ENCODE measurements around the gene CMPK2.
"Not testable (repeated sequence)": the region's sequence is repeated elsewhere in the genome, so short reads cannot be mapped to it uniquely, and the experiment has no call there.

Gene CMPK2

DNA sequence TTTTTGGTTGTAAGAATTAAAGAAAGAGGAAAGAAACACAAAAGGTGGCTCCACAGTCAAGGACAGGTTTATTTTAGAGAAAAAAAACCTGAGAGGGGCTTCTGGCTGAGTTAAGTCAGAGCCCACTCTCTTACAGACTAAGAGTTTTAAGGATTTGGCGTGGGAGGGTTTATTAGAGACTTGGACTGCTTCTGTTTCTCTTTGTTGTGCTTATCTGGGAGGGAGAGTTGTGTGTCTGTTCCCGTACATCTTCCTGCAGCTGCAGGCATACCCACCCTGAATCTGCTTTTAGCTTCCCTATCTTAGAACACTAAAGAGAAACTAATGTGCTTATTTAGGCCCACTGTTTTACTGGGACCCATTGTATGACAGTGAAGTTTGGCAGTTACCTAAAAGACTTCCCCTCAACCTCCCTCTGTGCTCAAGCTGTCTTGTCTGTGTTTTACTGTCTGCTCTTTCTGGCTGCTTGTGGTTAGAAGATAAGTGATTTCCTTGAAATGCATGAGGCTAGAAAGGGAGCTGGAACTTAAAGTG, 14.6 kb upstream of the CMPK2 start:
- DNase-seq (ENCODE audit: low read depth in 2 of 2, low spot score in 1 of 2) = no peak

DNA sequence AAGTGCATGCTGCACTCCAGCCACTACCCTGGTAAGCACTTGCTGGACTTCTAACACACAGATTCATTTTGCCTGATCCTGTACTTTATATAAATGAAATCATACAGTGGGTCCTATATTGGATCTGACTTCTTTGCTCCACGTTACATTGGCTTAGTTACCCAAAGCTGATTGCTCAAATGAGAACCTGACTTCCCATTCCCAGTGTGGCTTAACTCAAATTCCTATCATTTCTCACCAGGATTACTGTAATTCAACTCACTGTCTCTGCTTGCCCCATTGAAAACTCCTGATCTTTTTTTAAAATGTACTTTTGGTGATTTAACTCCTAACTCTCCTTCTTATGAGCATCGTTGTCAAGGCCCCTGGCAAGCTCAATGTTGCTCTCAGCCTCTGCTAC, 13.3 kb upstream of the CMPK2 start:
- DNase-seq (ENCODE audit: low read depth in 2 of 2, low spot score in 1 of 2) = no peak

DNA sequence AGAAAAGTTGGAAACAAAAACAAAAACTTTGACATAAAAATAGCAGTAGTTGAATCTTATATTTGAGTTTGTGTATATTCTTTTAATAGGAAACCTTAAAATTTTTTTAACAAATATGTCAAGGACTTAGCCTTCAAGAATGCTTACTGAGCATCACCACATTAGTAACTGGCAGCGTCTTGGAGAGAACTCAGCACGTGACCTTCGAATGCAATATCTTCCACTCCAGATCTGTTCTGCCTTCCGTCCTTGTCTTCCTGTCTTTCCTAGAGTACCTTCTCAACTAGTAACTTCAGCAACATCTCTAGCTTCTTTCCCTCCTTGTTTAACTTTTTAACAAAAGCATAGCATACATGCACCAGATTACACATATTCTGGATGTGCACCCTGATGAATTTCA, 12.8 kb upstream of the CMPK2 start:
- no peak for DNase-seq (ENCODE audit: low read depth in 2 of 2, low spot score in 1 of 2)

DNA sequence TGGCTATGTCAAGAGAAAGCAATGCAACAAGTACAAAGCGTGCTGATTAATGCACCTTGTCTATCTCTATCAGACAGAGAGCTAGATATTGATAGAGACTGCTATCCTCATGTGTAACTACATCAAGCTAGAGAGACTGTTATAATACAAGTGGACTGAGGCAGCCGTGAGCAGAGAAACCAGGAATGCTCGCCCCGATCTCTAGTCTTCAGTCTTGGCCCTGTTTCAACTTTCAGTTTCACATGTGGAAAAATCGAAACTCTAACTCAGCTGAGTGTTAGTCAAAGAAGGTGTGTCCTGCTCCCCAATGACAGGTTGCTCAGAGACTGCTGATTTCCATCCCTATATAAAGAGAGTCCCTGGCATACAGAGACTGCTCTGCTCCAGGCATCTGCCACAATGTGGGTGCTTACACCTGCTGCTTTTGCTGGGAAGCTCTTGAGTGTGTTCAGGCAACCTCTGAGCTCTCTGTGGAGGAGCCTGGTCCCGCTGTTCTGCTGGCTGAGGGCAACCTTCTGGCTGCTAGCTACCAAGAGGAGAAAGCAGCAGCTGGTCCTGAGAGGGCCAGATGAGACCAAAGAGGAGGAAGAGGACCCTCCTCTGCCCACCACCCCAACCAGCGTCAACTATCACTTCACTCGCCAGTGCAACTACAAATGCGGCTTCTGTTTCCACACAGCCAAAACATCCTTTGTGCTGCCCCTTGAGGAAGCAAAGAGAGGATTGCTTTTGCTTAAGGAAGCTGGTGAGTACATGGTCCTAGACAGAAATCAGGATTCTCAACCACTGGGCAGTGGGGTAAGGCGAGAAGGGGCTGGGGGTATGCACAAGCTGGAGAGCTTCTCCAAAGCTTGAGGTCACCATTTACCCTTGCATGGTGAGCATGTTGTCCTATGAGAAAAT, 11.9 kb upstream of the CMPK2 start, which contains the start of gene RSAD2:
Gene RSAD2 (plus strand): TSS at position 376 of the 903 bp plus-strand sequence. CDS start 24 bp downstream, at position 400.
- peak in 1 of 2 donors; percentile 35 for DNase-seq (ENCODE audit: low read depth in 2 of 2, low spot score in 1 of 2)

DNA sequence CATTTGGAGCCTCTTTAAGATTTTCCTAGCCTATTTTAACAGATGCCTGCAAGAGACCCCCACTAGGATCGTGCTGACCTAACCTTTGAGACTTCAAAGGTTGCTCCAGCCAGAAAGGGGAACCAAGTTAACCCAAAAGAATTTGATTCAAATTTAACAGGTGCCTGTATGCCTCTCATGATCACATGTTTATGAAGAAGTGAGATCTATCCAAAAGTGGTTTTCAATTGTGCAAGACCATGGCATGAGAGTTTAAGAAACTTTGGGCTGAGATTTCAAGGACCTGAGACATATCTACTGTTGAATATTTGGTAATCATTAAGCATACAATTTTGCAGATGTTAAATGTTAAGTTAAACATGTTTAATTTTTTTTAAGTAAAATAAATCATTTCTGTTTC, 10.6 kb upstream of the CMPK2 start:
- no peak for DNase-seq (ENCODE audit: low read depth in 2 of 2, low spot score in 1 of 2)

DNA sequence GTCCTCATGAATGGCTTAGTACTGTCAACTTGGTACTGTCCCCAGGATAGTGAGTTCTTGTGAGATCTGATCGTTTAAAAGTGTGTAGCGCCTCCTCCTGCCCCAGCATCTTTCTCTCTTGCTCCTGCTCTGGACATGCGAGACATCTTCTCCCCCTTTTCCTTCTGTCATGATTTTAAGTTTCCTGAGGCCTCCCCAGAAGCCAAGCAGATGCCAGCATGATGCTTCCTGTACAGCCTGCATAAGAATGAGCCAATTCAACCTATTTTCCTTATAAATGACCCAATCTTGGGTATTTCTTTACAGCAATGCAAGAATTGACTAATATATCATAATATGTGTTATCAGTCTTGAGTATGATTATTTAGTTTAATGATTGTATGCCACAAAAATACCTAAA, 8.3 kb upstream of the CMPK2 start:
- DNase-seq (ENCODE audit: low read depth in 2 of 2, low spot score in 1 of 2) = no peak

DNA sequence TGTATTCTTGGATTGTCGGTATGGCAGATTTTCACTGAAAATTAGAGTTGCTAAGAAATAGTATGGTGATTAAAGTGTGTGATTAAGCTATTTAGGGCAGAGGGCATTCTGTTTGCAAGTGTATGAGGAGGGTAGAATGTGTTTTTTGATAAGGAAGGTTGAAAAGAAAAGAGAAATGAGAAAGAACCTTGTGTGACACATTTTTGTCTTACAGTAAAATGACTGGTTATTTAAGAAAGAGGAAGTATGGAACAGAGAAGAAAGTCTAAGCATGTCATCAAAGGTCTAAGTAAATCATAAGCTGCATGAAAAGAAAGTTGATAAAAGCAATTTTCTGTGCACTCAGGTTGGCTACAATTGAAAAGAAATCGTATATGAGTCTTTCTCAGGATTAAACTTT, 6.7 kb upstream of the CMPK2 start:
- DNase-seq (ENCODE audit: low read depth in 2 of 2, low spot score in 1 of 2) = no peak

DNA sequence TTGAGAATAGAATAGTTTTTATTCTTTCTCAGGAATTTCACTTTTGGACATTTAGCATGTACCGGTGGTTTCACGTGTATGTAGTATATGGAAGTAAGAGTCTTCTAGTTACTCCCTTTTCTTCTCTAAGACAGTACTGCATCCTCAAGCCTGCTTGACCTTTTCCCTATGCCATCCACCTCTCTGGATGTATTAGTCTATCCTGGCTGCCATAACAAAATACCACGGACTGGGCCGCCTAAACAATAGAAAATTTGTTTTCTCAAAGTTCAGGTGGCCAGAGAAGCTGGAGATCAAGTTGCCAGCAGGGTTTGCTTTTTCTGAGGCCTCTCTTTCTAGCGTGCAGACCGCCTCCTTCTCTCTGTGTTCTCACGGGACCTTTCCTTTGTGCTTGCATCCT, 1.3 kb upstream of the CMPK2 start:
- DNase-seq (ENCODE audit: low read depth in 2 of 2, low spot score in 1 of 2) = no peak

DNA sequence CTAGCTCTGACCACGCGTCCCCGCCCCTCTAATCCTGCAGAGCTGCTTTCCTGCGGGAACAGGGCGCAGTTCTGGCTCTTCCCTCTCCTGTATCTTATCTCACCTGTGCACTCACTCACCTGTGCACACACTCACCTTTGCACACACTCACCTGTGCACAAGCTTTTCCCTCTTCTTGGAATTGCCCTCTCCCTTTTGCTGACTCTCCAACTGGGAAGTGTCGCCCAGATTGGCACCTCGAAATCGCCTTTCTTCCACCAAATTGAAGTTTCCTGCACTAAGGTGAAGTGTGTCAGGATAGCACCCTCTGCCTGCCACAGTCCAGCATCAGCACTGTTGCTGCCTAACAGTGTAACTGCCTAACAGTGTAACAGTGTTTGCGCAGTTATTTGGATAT, 566 bp upstream of the CMPK2 start:
- no peak for DNase-seq (ENCODE audit: low read depth in 2 of 2, low spot score in 1 of 2)

DNA sequence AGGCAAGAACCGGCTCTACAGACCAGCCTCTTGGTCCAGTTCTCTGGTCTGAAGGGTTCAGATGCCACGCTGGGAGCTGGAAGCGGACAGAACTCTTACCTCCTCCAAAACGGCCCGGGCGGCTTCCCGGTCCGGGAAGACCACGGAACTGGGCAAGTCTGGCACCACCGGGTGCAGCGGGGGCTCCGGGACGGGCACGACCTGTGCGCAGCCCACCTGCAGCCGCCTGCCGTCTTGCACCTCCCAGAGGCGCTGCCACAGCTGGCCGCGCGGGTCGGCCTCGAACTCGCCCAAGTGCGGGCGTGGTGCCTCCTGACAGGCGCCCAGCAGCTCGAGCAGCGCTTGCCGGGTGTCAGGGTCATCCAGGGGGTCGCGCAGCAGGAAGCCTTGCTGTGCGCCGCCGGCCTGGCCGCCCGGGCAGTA, 773 bp downstream of the CMPK2 start:
- DNase-seq (ENCODE audit: low read depth in 2 of 2, low spot score in 1 of 2) = peak in 1 of 2 donors; percentile 13

DNA sequence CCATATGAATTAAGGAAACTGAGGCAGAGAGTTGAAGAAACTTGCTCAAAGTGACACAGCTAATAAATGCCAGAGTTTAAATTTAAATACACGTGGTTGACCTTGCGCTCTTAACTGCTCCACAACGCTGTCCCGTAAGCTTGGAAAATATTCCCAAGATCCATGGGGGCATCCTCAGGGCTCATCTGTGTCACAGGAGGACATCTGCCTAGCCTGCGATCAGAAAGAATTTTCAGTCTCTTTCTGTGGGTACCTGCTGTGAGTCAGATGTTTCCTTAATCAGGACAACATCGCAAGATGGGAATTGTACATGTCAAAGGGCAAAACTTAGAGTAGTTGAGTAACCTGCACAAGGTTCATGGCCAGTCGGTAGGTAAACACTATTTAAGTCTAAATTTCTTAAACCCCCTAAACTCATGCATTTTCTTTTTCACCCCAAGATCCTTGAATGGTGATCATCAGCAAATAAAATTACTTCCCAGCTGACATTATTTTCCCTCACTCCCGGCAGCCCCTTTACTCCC, 1.4 kb downstream of the CMPK2 start:
- no peak for DNase-seq (ENCODE audit: low read depth in 2 of 2, low spot score in 1 of 2)

DNA sequence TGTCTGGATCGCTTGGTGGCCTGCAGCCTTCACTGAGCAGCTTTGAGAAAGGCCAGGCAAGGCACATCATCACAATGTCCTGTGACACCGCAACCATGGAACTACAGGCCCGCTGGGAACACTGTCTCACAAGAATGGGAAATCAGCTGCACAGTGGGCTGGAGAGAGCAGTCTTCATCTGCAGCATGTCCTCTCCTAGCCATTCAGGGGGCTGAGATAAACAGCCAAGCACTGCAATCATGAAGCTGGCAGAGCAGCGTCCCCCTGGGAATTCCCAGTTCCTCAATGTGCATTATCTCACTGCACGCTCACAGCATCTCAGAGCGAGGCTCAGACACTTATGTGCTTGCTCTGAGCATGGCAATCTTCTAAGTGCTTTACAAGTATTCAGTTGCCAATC, 1.9 kb downstream of the CMPK2 start:
- no peak for DNase-seq (ENCODE audit: low read depth in 2 of 2, low spot score in 1 of 2)

DNA sequence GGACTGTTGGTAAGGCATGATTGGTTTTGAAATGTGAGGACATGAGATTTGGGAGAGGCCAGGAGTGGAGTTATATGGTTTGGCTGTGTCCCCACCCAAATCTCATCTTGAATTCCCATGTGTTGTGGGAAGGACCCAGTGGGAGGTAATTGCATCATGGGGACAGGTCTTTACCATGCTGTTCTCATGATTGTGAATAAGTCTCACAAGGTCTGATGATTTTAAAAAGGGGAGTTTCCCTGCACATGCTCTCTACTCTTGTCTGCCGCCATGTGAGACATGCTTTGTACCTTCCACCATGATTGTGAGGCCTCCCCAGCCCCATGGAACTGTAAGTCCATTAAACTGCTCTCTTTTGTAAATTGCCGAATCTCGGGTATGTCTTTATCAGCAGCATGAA, 5.4 kb downstream of the CMPK2 start:
- DNase-seq (ENCODE audit: low read depth in 2 of 2, low spot score in 1 of 2) = no peak

DNA sequence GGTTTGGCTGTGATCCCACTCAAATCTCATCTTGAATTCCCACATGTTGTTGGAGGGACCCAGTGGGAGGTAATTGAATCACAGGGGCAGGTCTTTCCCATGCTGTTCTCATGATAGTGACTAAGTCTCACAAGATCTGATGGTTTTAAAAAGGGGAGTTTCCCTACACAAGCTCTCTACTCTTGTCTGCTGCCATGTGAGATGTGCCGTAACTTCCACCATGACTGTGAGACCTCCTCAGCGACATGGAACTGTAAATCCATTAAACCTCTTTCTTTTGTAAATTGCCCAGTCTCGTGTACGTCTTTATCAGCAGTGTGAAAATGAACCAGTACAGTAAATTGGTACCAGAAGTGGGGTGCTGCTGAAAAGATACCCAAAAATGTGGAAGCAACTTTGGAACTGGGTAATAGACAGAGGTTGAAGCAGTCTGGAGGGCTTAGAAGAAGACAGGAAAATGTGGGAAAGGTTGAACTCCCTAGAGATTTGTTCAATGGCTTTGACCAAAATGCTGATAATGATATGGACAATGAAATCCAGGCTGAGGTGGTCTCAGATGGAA, 7.2 kb downstream of the CMPK2 start:
- not testable (repeated sequence) for DNase-seq (ENCODE audit: low read depth in 2 of 2, low spot score in 1 of 2)

DNA sequence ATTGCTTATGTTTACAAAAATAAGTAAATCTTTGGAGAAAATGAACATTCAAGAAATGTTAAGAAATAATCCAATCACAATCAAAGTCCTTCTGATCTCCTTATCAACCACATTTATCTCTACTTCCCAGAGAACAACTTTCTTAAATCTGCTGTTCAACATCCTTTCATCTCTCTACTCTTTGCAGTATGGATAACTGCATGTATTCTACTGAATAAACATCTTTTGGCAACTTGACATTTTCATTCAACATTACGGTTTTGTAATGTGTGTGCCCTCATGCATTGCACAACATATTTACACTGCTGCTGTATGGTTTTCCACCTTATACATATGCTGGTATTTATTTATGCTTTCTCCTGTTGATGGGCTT, 9.2 kb downstream of the CMPK2 start:
- DNase-seq (ENCODE audit: low read depth in 2 of 2, low spot score in 1 of 2) = no peak

DNA sequence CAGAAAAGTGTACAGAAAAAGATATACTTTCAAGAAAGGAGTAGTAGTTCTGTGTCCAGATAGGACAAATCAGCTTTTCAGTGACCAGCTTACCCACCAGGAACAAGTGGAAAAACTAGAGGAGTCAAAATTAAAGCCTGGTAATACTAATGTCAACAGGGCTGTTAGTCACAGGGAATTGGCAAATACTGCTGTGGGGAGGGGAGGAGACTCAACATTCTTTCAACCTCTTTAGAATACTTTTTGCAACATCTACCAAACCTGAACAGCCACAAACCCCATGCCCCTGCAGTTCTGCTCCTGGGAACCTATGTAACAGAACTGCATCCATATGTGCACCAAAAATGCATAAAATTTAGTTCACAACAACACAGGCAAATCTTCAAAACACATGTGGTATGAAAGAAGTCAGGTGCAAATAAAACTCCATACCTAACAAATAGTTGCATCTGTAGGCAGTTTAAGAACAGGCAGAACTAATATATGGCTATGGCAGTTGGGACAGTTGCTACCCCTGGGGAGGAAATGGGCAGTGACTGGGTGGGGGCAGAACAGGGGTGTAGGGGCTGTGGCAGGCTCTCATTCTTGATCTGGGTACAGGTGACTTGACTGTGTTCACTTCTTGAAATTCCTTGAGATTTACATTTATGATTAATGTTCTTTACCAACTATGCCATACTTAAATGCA, 9.7 kb downstream of the CMPK2 start:
- DNase-seq (ENCODE audit: low read depth in 2 of 2, low spot score in 1 of 2) = no peak

DNA sequence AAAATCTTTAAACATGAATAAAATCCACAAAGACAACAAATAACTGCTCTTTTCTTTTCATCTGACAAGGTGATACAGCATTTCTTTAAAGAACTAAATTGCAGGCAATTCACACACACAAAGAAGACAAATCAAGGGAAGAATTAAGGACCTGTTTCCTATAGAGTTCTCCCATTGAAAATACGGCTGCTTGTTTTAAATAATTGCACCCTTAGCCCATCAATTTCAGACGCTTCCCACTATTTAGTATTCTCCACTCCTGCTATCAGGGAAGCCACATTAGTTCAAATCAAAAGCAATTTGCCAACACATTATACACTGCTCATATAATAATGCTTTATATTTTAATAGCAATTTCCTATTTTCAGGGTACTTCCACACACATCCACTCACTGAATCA, 11.3 kb downstream of the CMPK2 start:
- no peak for DNase-seq (ENCODE audit: low read depth in 2 of 2, low spot score in 1 of 2)

DNA sequence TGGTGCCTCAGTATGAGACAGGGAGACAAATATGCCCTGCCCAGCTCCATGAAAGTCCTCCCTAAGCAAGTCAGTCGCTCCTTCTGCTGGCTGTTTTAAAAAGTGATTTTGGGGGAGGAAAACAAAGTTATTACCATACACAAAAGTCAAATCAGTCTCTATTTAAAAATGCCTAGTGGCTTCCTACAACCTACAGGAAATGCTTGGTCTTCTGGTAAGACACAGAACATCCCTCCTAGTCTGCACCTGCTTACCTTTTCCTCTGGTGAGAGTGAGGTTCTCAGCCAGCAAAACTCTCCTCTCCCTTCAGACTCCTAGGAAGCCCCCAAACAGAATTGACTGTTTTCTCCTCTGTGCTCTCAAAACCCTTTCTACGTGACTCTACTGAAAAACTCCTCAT, 13.5 kb downstream of the CMPK2 start:
- DNase-seq (ENCODE audit: low read depth in 2 of 2, low spot score in 1 of 2) = no peak

DNA sequence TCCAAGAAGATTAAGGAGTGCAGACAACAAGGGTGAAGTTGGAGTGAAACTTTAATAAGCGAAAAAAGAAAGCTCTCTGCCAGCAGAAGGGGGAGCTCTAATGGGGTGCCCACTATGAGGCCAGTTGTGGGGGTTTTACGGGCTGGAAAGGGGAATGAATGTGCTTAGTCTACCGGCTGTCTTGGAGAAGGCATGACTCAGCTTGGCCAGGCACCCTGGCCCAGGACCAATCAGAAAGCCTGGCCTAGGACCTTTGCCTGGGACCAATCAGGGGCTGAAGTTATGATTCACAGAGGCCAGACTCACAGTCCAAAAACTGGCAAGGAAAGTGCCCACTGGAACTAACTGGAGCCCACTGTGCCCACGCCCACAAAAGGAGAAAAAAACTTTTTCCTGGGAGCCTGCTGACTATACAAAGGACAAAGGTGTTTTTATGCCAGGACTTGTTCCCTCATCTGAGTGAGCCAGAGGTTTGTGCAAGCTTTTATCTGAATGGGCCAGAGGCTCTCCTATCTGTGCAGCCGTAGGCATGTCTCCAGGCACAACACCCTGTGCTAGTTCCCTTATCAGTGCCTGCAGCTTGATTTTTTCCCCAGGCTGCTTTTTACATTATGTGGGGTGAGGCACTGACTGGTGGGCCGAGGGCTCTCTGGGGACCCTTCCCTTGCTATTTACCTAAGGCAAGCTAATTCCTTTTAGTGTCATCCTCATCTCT, 18.6 kb downstream of the CMPK2 start:
- DNase-seq (ENCODE audit: low read depth in 2 of 2, low spot score in 1 of 2) = no peak

DNA sequence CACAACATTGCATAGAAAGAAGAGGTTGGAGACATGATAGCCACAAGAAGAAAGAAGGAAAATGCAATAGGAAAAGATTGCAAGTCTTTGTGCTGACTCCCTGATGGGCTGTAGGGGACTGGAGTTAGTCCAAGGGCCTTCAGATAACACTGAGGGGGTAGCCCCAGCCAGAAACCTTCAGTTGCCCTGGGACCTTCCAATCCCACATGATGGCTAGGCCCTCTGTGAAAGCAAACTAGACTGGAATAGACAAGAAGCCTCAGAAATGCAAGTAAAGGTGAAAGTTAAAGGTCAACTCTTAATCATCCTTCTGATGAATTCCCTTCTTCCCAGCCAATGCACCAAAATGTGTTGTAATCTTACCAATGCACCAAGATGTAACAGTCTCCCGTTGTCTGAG, 19.2 kb downstream of the CMPK2 start:
- no peak for DNase-seq (ENCODE audit: low read depth in 2 of 2, low spot score in 1 of 2)

DNA sequence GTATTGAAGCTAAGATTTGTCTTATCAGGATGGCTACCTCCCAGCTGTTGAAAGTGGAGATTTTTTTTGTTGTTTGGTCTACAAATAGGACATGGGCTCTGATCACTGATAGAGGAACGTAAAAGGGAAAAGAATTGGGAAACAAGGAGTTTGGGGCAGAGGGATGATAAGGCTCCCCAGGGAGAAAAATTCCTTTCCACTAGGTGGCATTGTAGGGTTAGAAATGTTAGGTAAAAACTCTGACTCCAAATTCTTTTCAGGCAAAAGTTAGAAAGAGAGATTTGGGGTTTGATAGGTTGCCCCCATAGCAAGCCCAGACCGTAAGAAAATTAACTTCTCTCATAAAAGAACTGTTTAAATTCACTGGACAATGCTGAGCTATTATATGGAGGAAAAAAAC, 19.8 kb downstream of the CMPK2 start:
- no peak for DNase-seq (ENCODE audit: low read depth in 2 of 2, low spot score in 1 of 2)
